Measurements from ENCODE around the gene SYNPO. TPM values are rescaled to one million over a fixed set of nuclear protein-coding genes. Genes with fewer than 3 reads are reported as not detected.

The SYNPO gene
- total RNA-seq (ENCODE audit: low replicate concordance) = 2.8 and 24.5 TPM in 2 replicates
- long read RNA-seq, partial matches to known transcripts = 0 of 2 reads
- long read RNA-seq, other reads (novel, unspliced or antisense) = 2 of 2 reads

GRCh38 chr5:150640311-150641005 is at the start of gene SYNPO:
Gene SYNPO, plus strand, starts transcription at chr5:150640660. Its CDS starts 7,616 bp downstream, at chr5:150648276.
- no peak for DNase-seq (ENCODE audit: extremely low spot score, unreplicated experiment)
- Mint-ChIP-seq H3K9me3 (no peaks in the 10 kb centered on the region), H3K27ac (peak within 1 kb of the TSS; percentile 53), H3K27me3 (no peaks in the 10 kb centered on the region), H3K36me3 (no peaks in the 10 kb centered on the region), H3K4me1 (ENCODE audit: unreplicated experiment) (peaks cover 84% of the 10 kb centered on the region), H3K4me3 (peak within 1 kb of the TSS; percentile 1)
- TF ChIP-seq CTCF (conservative IDR thresholded peaks at IDR 0.05) = no peak

GRCh38 chr5:150590979-150591695 is 49.3 kb upstream of the SYNPO start:
- Mint-ChIP-seq H3K4me3 (no peak overlapping the region), H3K27ac (peak overlapping the region; percentile 11), H3K27me3 (peaks cover under 1% of the 10 kb centered on the region), H3K9me3 (no peaks in the 10 kb centered on the region), H3K36me3 (no peaks in the 10 kb centered on the region), H3K4me1 (ENCODE audit: unreplicated experiment) (peaks cover 43% of the 10 kb centered on the region)
- no peak for TF ChIP-seq CTCF (conservative IDR thresholded peaks at IDR 0.05)
- DNase-seq (ENCODE audit: extremely low spot score, unreplicated experiment) = no peak

- peaks cover 55% of the 10 kb centered on the region for H3K4me1 Mint-ChIP-seq (ENCODE audit: unreplicated experiment)
- H3K27ac Mint-ChIP-seq = peak overlapping the region; percentile 12
- H3K27me3 Mint-ChIP-seq = peaks cover 4% of the 10 kb centered on the region
- TF ChIP-seq CTCF (conservative IDR thresholded peaks at IDR 0.05) = no peak
- H3K9me3 Mint-ChIP-seq = no peaks in the 10 kb centered on the region
- no peaks in the 10 kb centered on the region for H3K36me3 Mint-ChIP-seq
- DNase-seq (ENCODE audit: extremely low spot score, unreplicated experiment) = no peak
- no peak overlapping the region for H3K4me3 Mint-ChIP-seq
These were observed 46.9 kb upstream of the SYNPO start for GRCh38 chr5:150593593-150593992.

GRCh38 chr5:150593996-150594395 is 46.5 kb upstream of the SYNPO start:
- no peak for TF ChIP-seq CTCF (conservative IDR thresholded peaks at IDR 0.05)
- peaks cover 4% of the 10 kb centered on the region for H3K27me3 Mint-ChIP-seq
- H3K9me3 Mint-ChIP-seq = no peaks in the 10 kb centered on the region
- no peak overlapping the region for H3K4me3 Mint-ChIP-seq
- peaks cover 57% of the 10 kb centered on the region for H3K4me1 Mint-ChIP-seq (ENCODE audit: unreplicated experiment)
- no peaks in the 10 kb centered on the region for H3K36me3 Mint-ChIP-seq
- no peak for DNase-seq (ENCODE audit: extremely low spot score, unreplicated experiment)
- H3K27ac Mint-ChIP-seq = peak overlapping the region; percentile 12

- Mint-ChIP-seq H3K9me3 (no peaks in the 10 kb centered on the region), H3K4me3 (peak overlapping the region; percentile 41), H3K27ac (peak overlapping the region; percentile 40), H3K27me3 (peaks cover 4% of the 10 kb centered on the region), H3K36me3 (no peaks in the 10 kb centered on the region), H3K4me1 (ENCODE audit: unreplicated experiment) (peaks cover 55% of the 10 kb centered on the region)
- no peak for DNase-seq (ENCODE audit: extremely low spot score, unreplicated experiment)
- no peak for TF ChIP-seq CTCF (conservative IDR thresholded peaks at IDR 0.05)
These were observed 44.9 kb upstream of the SYNPO start for GRCh38 chr5:150595466-150596031.

Data from type B pancreatic cell (in vitro differentiated cells).